GM18511 (cell line): ENCODE measurements around the gene MAGI2.

Source experiments
- ATAC-seq: cut with Tn5 transposase; IDR thresholded peaks from one replicate; pipeline ENCODE4 v1.9.1; 2021; ENCODE audit warnings: mild to moderate bottlenecking, moderate library complexity; ENCODE audit not compliant: unreplicated experiment

MAGI2 gene

GRCh38 chr7:78760620-78761355 is 692.7 kb downstream of the MAGI2 start:
- no peak for ATAC-seq

GRCh38 chr7:78752554-78752953 is 700.9 kb downstream of the MAGI2 start:
- ATAC-seq: no peak

- ATAC-seq: no peak
Measured at GRCh38 chr7:78751253-78751652, 702.2 kb downstream of the MAGI2 start.

- no peak for ATAC-seq
Measured at GRCh38 chr7:78749052-78749746, 704.3 kb downstream of the MAGI2 start.

- no peak for ATAC-seq
Measured at GRCh38 chr7:78747592-78747991, 705.9 kb downstream of the MAGI2 start.

- ATAC-seq: no peak
Measured at GRCh38 chr7:78746301-78746700, 707.2 kb downstream of the MAGI2 start.

- no peak for ATAC-seq
Measured at GRCh38 chr7:78742694-78743093, 710.8 kb downstream of the MAGI2 start.

GRCh38 chr7:78736548-78736947 is 716.9 kb downstream of the MAGI2 start:
- no peak for ATAC-seq

- peak; percentile 81 for ATAC-seq
Measured at GRCh38 chr7:78734626-78735025, 718.8 kb downstream of the MAGI2 start.

GRCh38 chr7:78720066-78720465 is 733.4 kb downstream of the MAGI2 start:
- no peak for ATAC-seq

GRCh38 chr7:78718212-78718611 is 735.3 kb downstream of the MAGI2 start:
- ATAC-seq: no peak

- ATAC-seq: no peak
Measured at GRCh38 chr7:78716876-78717275, 736.6 kb downstream of the MAGI2 start.

GRCh38 chr7:78714356-78714755 is 739.1 kb downstream of the MAGI2 start:
- ATAC-seq: no peak

GRCh38 chr7:78712111-78712510 is 741.4 kb downstream of the MAGI2 start:
- no peak for ATAC-seq

- ATAC-seq: no peak
Measured at GRCh38 chr7:78709658-78710057, 743.8 kb downstream of the MAGI2 start.

GRCh38 chr7:78704504-78704903 is 749.0 kb downstream of the MAGI2 start:
- no peak for ATAC-seq

- ATAC-seq: no peak
Measured at GRCh38 chr7:78703391-78703790, 750.1 kb downstream of the MAGI2 start.

GRCh38 chr7:78702770-78703169 is 750.7 kb downstream of the MAGI2 start:
- ATAC-seq: no peak

- no peak for ATAC-seq
Measured at GRCh38 chr7:78695826-78696225, 757.6 kb downstream of the MAGI2 start.

- ATAC-seq: no peak
Measured at GRCh38 chr7:78691584-78691983, 761.9 kb downstream of the MAGI2 start.

- ATAC-seq: no peak
Measured at GRCh38 chr7:78690174-78690573, 763.3 kb downstream of the MAGI2 start.

GRCh38 chr7:78688376-78688775 is 765.1 kb downstream of the MAGI2 start:
- no peak for ATAC-seq
